Kasumi-1 (cell line): Measurements from ENCODE around the gene ZNF397.

Experiments
- DNase-seq, 2 experiments: peaks; one replicate each; lab custom pipeline; 2025; lab: John Stamatoyannopoulos, UW

ZNF397 gene

DNA sequence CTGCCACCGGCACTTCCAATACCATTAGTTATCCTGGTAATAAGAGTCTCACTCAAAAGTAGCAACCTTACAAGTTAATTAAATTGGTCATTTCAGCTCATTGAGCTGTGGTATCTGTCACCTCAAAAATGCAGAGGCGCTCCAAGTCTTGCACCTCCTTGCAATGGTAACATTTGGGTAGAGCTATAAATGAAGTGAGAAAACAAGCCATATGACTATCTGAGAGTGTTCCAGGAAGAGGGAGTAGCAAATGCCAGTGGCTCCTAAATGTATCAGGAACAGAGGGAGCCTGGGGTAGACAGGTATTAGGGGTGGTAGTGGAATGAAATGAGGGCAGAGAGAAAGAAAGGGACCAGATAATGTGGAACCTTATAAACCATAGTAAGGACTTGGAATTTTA, 55.2 kb downstream of the ZNF397 start:
- no peak for DNase-seq

DNA sequence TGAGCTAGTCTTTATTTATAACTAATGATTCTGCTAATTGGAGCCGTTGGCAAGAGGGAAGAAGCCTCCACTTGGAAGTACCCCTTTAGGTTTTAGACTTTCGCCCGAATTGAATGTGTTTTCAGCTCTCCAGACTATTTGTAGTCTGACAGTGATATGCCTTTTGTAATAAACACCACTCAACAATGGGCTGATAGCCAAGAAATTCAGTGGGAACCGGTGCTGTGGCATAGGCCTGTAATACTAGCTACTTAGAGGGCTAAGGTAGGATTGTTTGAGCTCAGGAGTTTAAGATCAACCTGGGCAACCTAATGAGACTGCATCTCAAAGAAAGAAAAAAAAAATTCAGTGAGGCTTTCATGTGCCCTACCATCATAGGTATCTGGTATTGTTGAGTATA, 62.8 kb downstream of the ZNF397 start:
- DNase-seq: no peak

DNA sequence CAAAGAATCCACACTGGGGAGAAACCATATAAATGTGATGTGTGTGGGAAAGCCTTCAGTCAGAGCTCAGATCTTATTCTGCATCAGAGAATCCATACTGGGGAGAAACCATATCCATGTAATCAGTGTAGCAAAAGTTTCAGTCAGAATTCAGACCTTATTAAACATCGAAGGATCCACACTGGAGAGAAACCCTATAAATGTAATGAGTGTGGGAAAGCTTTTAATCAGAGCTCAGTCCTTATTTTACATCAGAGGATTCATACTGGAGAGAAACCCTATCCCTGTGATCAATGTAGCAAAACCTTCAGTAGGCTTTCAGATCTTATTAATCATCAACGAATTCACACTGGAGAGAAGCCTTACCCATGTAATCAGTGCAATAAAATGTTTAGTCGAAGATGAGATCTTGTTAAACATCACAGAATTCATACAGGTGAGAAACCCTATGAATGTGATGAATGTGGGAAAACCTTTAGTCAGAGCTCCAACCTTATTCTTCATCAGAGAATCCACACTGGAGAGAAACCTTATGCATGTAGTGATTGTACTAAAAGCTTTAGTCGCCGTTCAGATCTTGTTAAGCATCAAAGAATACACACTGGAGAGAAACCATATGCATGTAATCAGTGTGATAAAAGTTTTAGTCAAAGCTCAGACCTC, 65.9 kb downstream of the ZNF397 start:
- no peak for DNase-seq
